Heart right ventricle (tissue), 16 donors: Measurements from ENCODE around the gene FOXD1. TPM values are rescaled to one million over a fixed set of nuclear protein-coding genes. Genes with fewer than 3 reads are reported as not detected.
"Not testable (repeated sequence)": the region's sequence is repeated elsewhere in the genome, so short reads cannot be mapped to it uniquely, and the experiment has no call there.

Experiments
- ATAC-seq, 8 donors: fragments of 200-7000 bp; cut with Tn5 transposase; one replicate each; pipeline ENCODE4 v1.9.1; 2020; ENCODE audit warnings: mild to moderate bottlenecking in 8 of 8, moderate library complexity in 8 of 8, moderate number of reproducible peaks in 1 of 8
- DNase-seq, 2 donors: peaks; one replicate each; pipeline ENCODE4 v3.0.0-alpha.2; 2020
- H3K27ac ChIP-seq, 10 donors: fragments of 200-600 bp; sonication (generic) in 2 of 10; one replicate each; pipeline versions ENCODE4 v1.5.0 to v1.8.0; 2020 to 2022; ENCODE audit warnings: mild to moderate bottlenecking in 3 of 10
- H3K27me3 ChIP-seq, 7 donors: fragments of 200-600 bp; one replicate each; pipeline ENCODE4 v1.8.0; 2021 to 2022; ENCODE audit warnings: mild to moderate bottlenecking in 2 of 7
- H3K36me3 ChIP-seq, 9 donors: fragments of 200-600 bp; sonication (generic) in 1 of 9; one replicate each; pipeline versions ENCODE4 v1.5.0 to v1.8.0; 2020 to 2022; ENCODE audit warnings: mild to moderate bottlenecking in 2 of 9
- H3K4me1 ChIP-seq, 9 donors: fragments of 200-600 bp; sonication (generic) in 1 of 9; one replicate each; pipeline versions ENCODE4 v1.5.0 to v1.8.0; 2020 to 2022; ENCODE audit warnings: mild to moderate bottlenecking in 4 of 9
- H3K4me3 ChIP-seq, 10 donors: fragments of 200-600 bp; sonication (generic) in 2 of 10; one replicate each; pipeline versions ENCODE4 v1.5.0 to v1.8.0; 2020 to 2022; ENCODE audit warnings: mild to moderate bottlenecking in 7 of 10, moderate library complexity in 2 of 10
- H3K9me3 ChIP-seq, 11 donors: fragments of 200-600 bp in 10 of 11; sonication (generic) in 2 of 11; one replicate each; pipeline versions ENCODE4 v1.5.0 to v1.8.0; 2013 to 2022; ENCODE audit warnings: mild to moderate bottlenecking in 2 of 11, control low read depth in 1 of 11, moderate library complexity in 1 of 11
- WGBS, 2 donors: extraction: QIAGEN DNeasy Blood & Tissue Kit; methylation state at CpG; one replicate each; pipeline ENCODE4 v1.1.7; 2013; ENCODE audit warnings: inconsistent platforms in 1 of 2; 5-methylcytosine and 5-hydroxymethylcytosine counted together
- intact Hi-C, 10 donors: fragments of 100-400 bp; cut with DNase I; formaldehyde crosslinking; loops; one replicate each; pipeline versions ENCODE4 v1.11.1 to v1.14.2; 2022
- polyA plus RNA-seq, 2 donors: library from polyadenylated mRNA; stranded (reverse); fragments of 200-250 nt; gene quantifications; one replicate each; pipeline ENCODE4 v1.2.3, GENCODE V29; 2013
- total RNA-seq, 10 donors: library from RNA; stranded (reverse); fragmentation: NEBNext Ultra II Directional in 3 of 10; extraction: Animal tissue kit (Norgen Biotek cat#: 25700) in 3 of 10; gene quantifications; one replicate each; pipeline versions ENCODE4 v1.2.1 to v1.2.4, GENCODE V29; 2021 to 2023
- TF ChIP-seq, protein P1 (sequence below), 9 donors: fragments of 200-600 bp; sonication (generic) in 2 of 9; IDR thresholded peaks; one replicate each; pipeline versions ENCODE4 v1.5.0 to v1.8.0; 2021 to 2022; ENCODE audit warnings: antibody characterized with exemption in 9 of 9, mild to moderate bottlenecking in 5 of 9, moderate library complexity in 1 of 9
- donor health status: Arrhythmogenic right ventricular cardiomyopathy.
- donor health status: ischemic (EF 13 %, LVEDD 7.1; RV severe dilation, severe dysfunction).
- donor health status: healthy with polysubstance abuse.
- donor health status: DM: no; HTN: yes; CAD: no.
- donor health status: DM: no; HTN: no; CAD: no.
- donor health status: ischemic (EF 25% LVEDD 6.9; RV normal size, moderate dysfunction).
- donor health status: ischemic (EF 25% LVEDD 5.7; RV mildly dilated, moderate dysfunction).
- donor health status: healthy.
- donor health status: DM: yes; HTN: yes; CAD: no.
- donor health status: Ischemic cardiomyopathy.
- donor health status: ischemic (EF 35%, LVEDD 5.7; RV mildly dilated, moderate dysfunction).
- donor health status: nonischemic (EF 11% LVEDD 7.7; RV severe dilation, severe dysfunction).
- donor health status: DM: yes; HTN: yes; CAD: no.
- donor health status: PGD.
- donor health status: ischemic (EF 29% LVEDD 5.4; RV normal size, mild dysfunction).
- donor health status: nonischemic (EF 23%, LVEDD 6.1; RV moderate dilation, normal function).

The FOXD1 gene
- total and polyA plus RNA-seq, 12 donors, result 0.07 to 0.15 (median 0.12) TPM; not detected in 7

DNA sequence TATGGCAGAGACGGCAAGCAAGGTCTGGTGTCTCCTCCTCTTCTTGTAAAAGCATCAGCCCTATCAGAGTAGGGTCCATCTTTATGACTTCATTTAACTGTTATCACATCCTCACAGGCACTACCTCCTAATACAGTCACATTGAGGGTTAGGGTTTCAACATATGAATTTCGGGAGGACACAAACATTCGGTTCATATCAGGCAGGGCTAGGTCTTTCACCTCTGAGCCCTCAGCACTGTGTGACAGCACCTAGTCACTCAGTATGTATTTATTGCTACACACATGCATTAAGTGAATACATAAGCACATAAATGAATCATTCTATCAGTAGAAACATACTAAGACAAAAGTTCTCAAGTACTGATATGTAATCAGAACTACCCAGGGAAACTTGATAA, 40.2 kb upstream of the FOXD1 start:
- Histone ChIP-seq H3K4me3 (no peak overlapping the region), H3K9me3 (no peaks in the 10 kb centered on the region), H3K4me1 (no peaks in the 10 kb centered on the region), H3K27me3 (peaks cover 0 to 27% (median 15%) of the 10 kb centered on the region in 7 donors), H3K27ac (no peak overlapping the region), H3K36me3 (no peaks in the 10 kb centered on the region)
- intact Hi-C loops, result no loop called here
- TF ChIP-seq, protein P1, sequence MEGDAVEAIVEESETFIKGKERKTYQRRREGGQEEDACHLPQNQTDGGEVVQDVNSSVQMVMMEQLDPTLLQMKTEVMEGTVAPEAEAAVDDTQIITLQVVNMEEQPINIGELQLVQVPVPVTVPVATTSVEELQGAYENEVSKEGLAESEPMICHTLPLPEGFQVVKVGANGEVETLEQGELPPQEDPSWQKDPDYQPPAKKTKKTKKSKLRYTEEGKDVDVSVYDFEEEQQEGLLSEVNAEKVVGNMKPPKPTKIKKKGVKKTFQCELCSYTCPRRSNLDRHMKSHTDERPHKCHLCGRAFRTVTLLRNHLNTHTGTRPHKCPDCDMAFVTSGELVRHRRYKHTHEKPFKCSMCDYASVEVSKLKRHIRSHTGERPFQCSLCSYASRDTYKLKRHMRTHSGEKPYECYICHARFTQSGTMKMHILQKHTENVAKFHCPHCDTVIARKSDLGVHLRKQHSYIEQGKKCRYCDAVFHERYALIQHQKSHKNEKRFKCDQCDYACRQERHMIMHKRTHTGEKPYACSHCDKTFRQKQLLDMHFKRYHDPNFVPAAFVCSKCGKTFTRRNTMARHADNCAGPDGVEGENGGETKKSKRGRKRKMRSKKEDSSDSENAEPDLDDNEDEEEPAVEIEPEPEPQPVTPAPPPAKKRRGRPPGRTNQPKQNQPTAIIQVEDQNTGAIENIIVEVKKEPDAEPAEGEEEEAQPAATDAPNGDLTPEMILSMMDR (IDR thresholded peaks at IDR 0.05), result no peak
- ATAC-seq (no peak), DNase-seq (no peak)
- WGBS, 2 donors, result 76 to 78% methylated on average over 3 of the region's 3 CpGs

DNA sequence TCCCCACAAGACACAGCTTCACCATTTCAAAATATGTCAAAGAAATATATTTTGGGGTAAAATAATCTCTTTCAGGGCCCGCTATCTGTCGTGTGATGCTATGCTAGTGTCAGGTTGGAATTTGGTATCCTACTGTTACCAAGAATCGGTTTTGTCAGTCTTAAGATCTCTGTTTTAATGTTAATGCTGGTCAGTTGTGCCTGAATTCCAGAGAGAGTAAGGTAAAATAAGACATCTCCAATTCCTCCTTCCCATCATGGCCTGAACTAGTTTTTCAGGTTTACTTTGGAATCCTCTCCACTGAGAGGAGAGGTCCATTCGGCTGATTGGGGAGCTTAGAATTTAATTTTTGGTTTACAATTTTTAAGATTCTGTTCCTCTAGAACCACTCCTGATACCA, 39.2 kb upstream of the FOXD1 start:
- H3K4me3 ChIP-seq, result no peak overlapping the region
- ATAC-seq, result no peak
- TF ChIP-seq, protein P1 (IDR thresholded peaks at IDR 0.05), result no peak
- intact Hi-C loops, result no loop called here
- H3K36me3 ChIP-seq, result no peaks in the 10 kb centered on the region
- DNase-seq, result no peak
- 66 to 68% methylated on average over 4 of the region's 4 CpGs for WGBS, 2 donors
- no peaks in the 10 kb centered on the region for H3K9me3 ChIP-seq
- H3K27ac ChIP-seq, result no peak overlapping the region
- peaks cover 0 to 27% (median 15%) of the 10 kb centered on the region in 7 donors for H3K27me3 ChIP-seq
- no peaks in the 10 kb centered on the region for H3K4me1 ChIP-seq

DNA sequence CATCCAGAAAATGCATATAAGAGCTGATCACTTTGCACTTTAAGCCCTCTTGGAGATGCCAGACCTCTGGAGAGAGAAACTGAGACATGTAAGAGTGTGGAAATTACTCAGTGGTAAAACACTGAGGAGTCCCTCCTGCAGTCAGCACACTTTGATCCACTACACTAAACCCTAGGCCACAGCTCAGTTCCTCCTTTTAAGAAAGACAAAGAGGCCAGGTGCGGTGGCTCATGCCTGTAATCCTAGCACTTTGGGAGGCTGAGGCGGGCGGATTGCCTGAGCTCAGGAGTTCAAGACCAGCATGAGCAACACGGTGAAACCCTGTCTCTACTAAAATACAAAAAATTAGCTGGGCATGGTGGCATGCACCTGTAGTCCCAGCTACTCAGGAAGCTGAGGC, 38.7 kb upstream of the FOXD1 start:
- ATAC-seq, H3K27ac ChIP-seq, H3K4me3 ChIP-seq, intact Hi-C loops, H3K36me3 ChIP-seq, H3K9me3 ChIP-seq, DNase-seq, H3K4me1 ChIP-seq: not testable (repeated sequence)
- WGBS, 2 donors, result 55 to 65% methylated on average over 4 of the region's 4 CpGs
- H3K27me3 ChIP-seq, result peaks cover 0 to 24% (median 15%) of the 10 kb centered on the region in 7 donors

DNA sequence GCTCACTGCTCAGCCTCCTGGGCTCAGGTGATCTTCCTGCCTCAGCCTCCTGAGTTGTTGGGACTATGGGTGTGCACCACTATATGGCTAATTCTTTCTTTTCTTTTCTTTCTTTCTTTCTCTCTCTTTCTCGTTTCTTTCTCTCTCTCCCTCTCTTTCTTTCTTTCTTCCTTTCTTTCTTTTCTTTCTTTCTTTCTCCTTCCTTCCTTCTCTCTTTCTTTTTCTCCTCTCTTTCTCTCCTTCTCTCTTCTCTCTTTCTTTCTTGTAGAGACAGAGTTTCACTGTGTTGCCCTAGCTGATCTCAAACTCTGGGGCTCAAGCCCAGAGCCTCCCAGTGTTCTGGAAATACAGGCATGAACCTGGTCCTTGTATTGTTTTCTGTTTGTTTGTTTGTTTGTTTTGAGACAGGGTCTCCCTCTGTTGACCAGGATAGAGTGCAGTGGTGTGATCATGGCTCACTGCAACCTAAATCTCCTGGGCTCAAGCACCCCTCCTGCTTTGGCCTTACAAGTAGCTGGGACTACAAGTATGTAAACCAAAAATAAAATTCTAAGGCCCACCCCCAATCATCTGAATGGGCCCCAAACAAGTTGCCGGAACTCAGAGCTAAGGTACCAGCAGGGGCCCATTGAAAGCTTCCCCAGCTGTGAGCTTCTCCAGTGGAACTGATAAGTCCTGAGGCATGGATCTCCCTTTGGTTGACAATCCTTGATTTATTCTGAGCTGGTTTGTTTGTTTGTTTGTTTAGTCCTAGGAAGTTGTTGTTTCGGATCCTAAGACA, 37.7 kb upstream of the FOXD1 start:
- WGBS, 2 donors, result 54 to 61% methylated on average over 3 of the region's 3 CpGs
- no peak for ATAC-seq
- TF ChIP-seq, protein P1 (IDR thresholded peaks at IDR 0.05), result no peak

DNA sequence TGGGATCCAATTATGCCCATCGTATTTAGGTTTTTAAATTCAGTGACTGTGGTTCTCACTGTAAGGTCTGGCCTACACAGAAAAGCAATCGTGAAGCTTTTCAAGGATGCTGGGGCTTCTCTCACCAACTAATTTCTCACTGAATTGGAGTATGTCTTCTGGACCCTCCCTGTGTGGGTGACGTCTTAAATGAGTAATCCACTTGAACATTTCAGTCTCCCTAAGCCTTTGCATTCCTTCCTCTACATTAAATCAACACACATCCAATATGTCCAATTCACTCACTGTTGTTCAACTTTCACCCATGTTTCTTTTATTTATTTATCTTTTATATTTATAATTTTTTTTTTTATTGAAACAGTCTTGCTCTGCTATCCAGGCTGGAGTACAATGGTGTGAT, 37.1 kb upstream of the FOXD1 start:
- H3K27me3 ChIP-seq, result peaks cover 0 to 24% (median 16%) of the 10 kb centered on the region in 7 donors
- intact Hi-C loops, result no loop called here

More for the DNA sequence above, 37.7 kb upstream of the FOXD1 start:
- Histone ChIP-seq H3K27ac (no peak overlapping the region), H3K27me3 (peaks cover 0 to 21% (median 16%) of the 10 kb centered on the region in 7 donors), H3K4me3 (no peak overlapping the region), H3K4me1 (no peaks in the 10 kb centered on the region), H3K36me3 (no peaks in the 10 kb centered on the region), H3K9me3 (no peaks in the 10 kb centered on the region)
- no peak for DNase-seq
- intact Hi-C loops, result no loop called here

More for the DNA sequence above, 37.1 kb upstream of the FOXD1 start:
- WGBS, 2 donors, result 90 to 91% methylated on average over 3 of the region's 3 CpGs
- TF ChIP-seq, protein P1 (IDR thresholded peaks at IDR 0.05), result no peak
- Histone ChIP-seq H3K4me3 (no peak overlapping the region), H3K4me1 (no peaks in the 10 kb centered on the region), H3K9me3 (no peaks in the 10 kb centered on the region), H3K27ac (no peak overlapping the region), H3K36me3 (no peaks in the 10 kb centered on the region)
- ATAC-seq (no peak), DNase-seq (no peak)
